Neuronal stem cell (in vitro differentiated cells): ENCODE results near the gene PRPF6.

ENCODE experiments used
- DNase-seq: peaks from one replicate; pipeline ENCODE4 v3.0.0-alpha.2; 2013; ENCODE audit warnings: low spot score
- H2AFZ ChIP-seq: one replicate; pipeline ENCODE4 v1.6.1; 2013; ENCODE audit warnings: mild to moderate bottlenecking, low read length, inconsistent platforms
- H2AK5ac ChIP-seq: 2 replicates; pipeline ENCODE4 v1.6.1; 2013; ENCODE audit warnings: low read depth, mild to moderate bottlenecking, inconsistent platforms, low read length, moderate library complexity, mixed read lengths
- H2BK120ac ChIP-seq: 2 replicates; pipeline ENCODE4 v1.6.1; 2013; ENCODE audit warnings: low read depth, mild to moderate bottlenecking, inconsistent platforms, low read length, moderate library complexity, mixed read lengths
- H2BK12ac ChIP-seq: one replicate; pipeline ENCODE4 v1.6.1; 2013; ENCODE audit warnings: low read length, inconsistent platforms
- H2BK15ac ChIP-seq: 2 replicates; pipeline ENCODE4 v1.6.1; 2013; ENCODE audit warnings: mild to moderate bottlenecking, low read length, inconsistent platforms, mixed read lengths
- H2BK5ac ChIP-seq: one replicate; pipeline ENCODE4 v1.6.1; 2013; ENCODE audit warnings: inconsistent platforms, mild to moderate bottlenecking, low read length, moderate library complexity
- H3K14ac ChIP-seq: one replicate; pipeline ENCODE4 v1.6.1; 2013; ENCODE audit warnings: low read length, inconsistent platforms
- H3K18ac ChIP-seq: 2 replicates; pipeline ENCODE4 v1.6.1; 2013; ENCODE audit warnings: low read length, inconsistent platforms
- H3K23ac ChIP-seq: 2 replicates; pipeline ENCODE4 v1.6.1; 2013; ENCODE audit warnings: low read depth, mild to moderate bottlenecking, mixed read lengths, low read length, inconsistent platforms; ENCODE audit not compliant: poor library complexity
- H3K27ac ChIP-seq: replicated peaks from 3 replicates; pipeline ENCODE4 v1.5.1; 2013; ENCODE audit warnings: low read length, inconsistent platforms
- H3K27me3 ChIP-seq, 3 experiments: 2 replicates each; pipeline ENCODE4 v1.6.1; 2013; ENCODE audit warnings: low read length in 3 of 3, mild to moderate bottlenecking in 2 of 3, inconsistent platforms in 1 of 3, low read depth in 1 of 3, mixed read lengths in 1 of 3, moderate library complexity in 1 of 3; ENCODE audit not compliant: control insufficient read depth in 3 of 3, insufficient read depth in 3 of 3
- H3K36me3 ChIP-seq, 2 donors: replicated peaks in 1 of 2; 2 replicates each; pipeline ENCODE4 v1.6.1; 2013; ENCODE audit warnings: low read length in 2 of 2; ENCODE audit not compliant: control insufficient read depth in 2 of 2, insufficient read depth in 2 of 2
- H3K4ac ChIP-seq: 2 replicates; pipeline ENCODE4 v1.6.1; 2013; ENCODE audit warnings: inconsistent platforms, mild to moderate bottlenecking, low read length, moderate library complexity
- H3K4me1 ChIP-seq, 2 donors: 1 replicate in 1 of 2; 2 replicates in 1 of 2; pipeline ENCODE4 v1.6.1; 2013; ENCODE audit warnings: low read length in 2 of 2, low read depth in 1 of 2; ENCODE audit not compliant: control insufficient read depth in 2 of 2, insufficient read depth in 1 of 2
- H3K4me2 ChIP-seq: one replicate; pipeline ENCODE4 v1.6.1; 2013; ENCODE audit warnings: mild to moderate bottlenecking, low read length, inconsistent platforms; ENCODE audit not compliant: insufficient read depth, poor library complexity, severe bottlenecking
- H3K4me3 ChIP-seq, 2 donors: 2 replicates each; pipeline ENCODE4 v1.5.1; 2013; ENCODE audit warnings: low read length in 2 of 2, mild to moderate bottlenecking in 2 of 2, inconsistent platforms in 1 of 2, moderate library complexity in 1 of 2
- H3K79me1 ChIP-seq: one replicate; pipeline ENCODE4 v1.6.1; 2013; ENCODE audit warnings: low read depth, mild to moderate bottlenecking, inconsistent platforms, low read length, moderate library complexity
- H3K9ac ChIP-seq: one replicate; pipeline ENCODE4 v1.6.1; 2013; ENCODE audit warnings: mild to moderate bottlenecking, low read depth, low read length, inconsistent platforms; ENCODE audit not compliant: poor library complexity
- H3K9me3 ChIP-seq, 2 donors: replicated peaks in 1 of 2; 2 replicates each; pipeline versions ENCODE3 to v1.6.1; 2013; ENCODE audit warnings: low read length in 2 of 2, mild to moderate bottlenecking in 2 of 2, inconsistent platforms in 1 of 2, low read depth in 1 of 2, mixed read lengths in 1 of 2, moderate library complexity in 1 of 2; ENCODE audit not compliant: control insufficient read depth in 2 of 2, insufficient read depth in 1 of 2
- H4K8ac ChIP-seq: one replicate; pipeline ENCODE4 v1.6.1; 2013; ENCODE audit warnings: low read depth, mild to moderate bottlenecking, inconsistent platforms, low read length, moderate library complexity
- H4K91ac ChIP-seq: one replicate; pipeline ENCODE4 v1.6.1; 2013; ENCODE audit warnings: low read length, low read depth, mild to moderate bottlenecking, inconsistent platforms; ENCODE audit not compliant: poor library complexity
- WGBS, 2 donors: extraction: QIAGEN DNeasy Blood & Tissue Kit; methylation state at CpG; one replicate each; pipeline ENCODE4 v1.1.7; 2013; ENCODE audit warnings: missing lambda C conversion rate in 2 of 2, mixed read lengths in 1 of 2; ENCODE audit not compliant: insufficient read length in 2 of 2, insufficient replicate concordance in 1 of 2; ENCODE audit errors: extremely low coverage in 2 of 2; 5-methylcytosine and 5-hydroxymethylcytosine counted together

Gene PRPF6

GRCh38 chr20:64049060-64049877 lies 68.3 kb downstream of the PRPF6 start, which contains the start of gene SOX18:
Gene SOX18, minus strand, starts transcription at chr20:64049639. Its CDS starts 123 bp downstream, at chr20:64049516.
- DNase-seq = no peak
- Histone ChIP-seq H4K91ac (no peak within 1 kb of the TSS), H3K27ac (no peak within 1 kb of the TSS), H3K4ac (peak within 1 kb of the TSS; percentile 37), H4K8ac (no peak within 1 kb of the TSS), H2AFZ (peak within 1 kb of the TSS; percentile 68), H3K9ac (peak within 1 kb of the TSS; percentile 70), H3K18ac (peak within 1 kb of the TSS; percentile 89), H3K4me2 (peak within 1 kb of the TSS; percentile 80), H3K79me1 (no peaks in the 10 kb centered on the region), H2BK15ac (peak within 1 kb of the TSS; percentile 75), H3K36me3 (no peaks in the 10 kb centered on the region), H3K23ac (peak within 1 kb of the TSS; percentile 73), H3K4me3 (peak within 1 kb of the TSS; percentile 33 to 72), H2BK5ac (no peak within 1 kb of the TSS), H3K14ac (peak within 1 kb of the TSS; percentile 99), H3K4me1 (peaks cover 8 to 19% of the 10 kb centered on the region in 2 donors), H3K27me3 (peaks cover 25 to 93% (median 61%) of the 10 kb centered on the region in 3 experiments), H2BK120ac (peak within 1 kb of the TSS; percentile 61), H2AK5ac (peak within 1 kb of the TSS; percentile 99), H3K9me3 (peaks cover 0 to 2% of the 10 kb centered on the region in 2 donors), H2BK12ac (peak within 1 kb of the TSS; percentile 41)
- no CpG with 5 or more reads among the region's 111 CpGs for WGBS, 2 donors

GRCh38 chr20:64049878-64050260 lies 68.9 kb downstream of the PRPF6 start:
- no peak for DNase-seq
- no peak overlapping the region for H4K91ac ChIP-seq
- peaks cover 23 to 87% (median 55%) of the 10 kb centered on the region in 3 experiments for H3K27me3 ChIP-seq
- peak overlapping the region; percentile 99 for H3K14ac ChIP-seq
- peak overlapping the region; percentile 24 for H2BK12ac ChIP-seq
- no peaks in the 10 kb centered on the region for H3K36me3 ChIP-seq
- H2AK5ac ChIP-seq = peak overlapping the region; percentile 99
- peak overlapping the region in 1 of 2 donors; percentile 9 for H3K4me3 ChIP-seq
- peaks cover 12 to 22% of the 10 kb centered on the region in 2 donors for H3K4me1 ChIP-seq
- H3K9ac ChIP-seq = peak overlapping the region; percentile 44
- no peak overlapping the region for H3K4ac ChIP-seq
- peak overlapping the region; percentile 75 for H2BK15ac ChIP-seq
- no peak overlapping the region for H2AFZ ChIP-seq
- no peak overlapping the region for H2BK5ac ChIP-seq
- peak overlapping the region; percentile 89 for H3K18ac ChIP-seq
- H2BK120ac ChIP-seq = no peak overlapping the region
- H4K8ac ChIP-seq = no peak overlapping the region
- peaks cover 0 to 2% of the 10 kb centered on the region in 2 donors for H3K9me3 ChIP-seq
- H3K4me2 ChIP-seq = peak overlapping the region; percentile 18
- no CpG with 5 or more reads among the region's 16 CpGs for WGBS, 2 donors
- H3K27ac ChIP-seq = no peak overlapping the region
- no peaks in the 10 kb centered on the region for H3K79me1 ChIP-seq
- no peak overlapping the region for H3K23ac ChIP-seq

- peaks cover 23 to 81% (median 50%) of the 10 kb centered on the region in 3 experiments for H3K27me3 ChIP-seq
Measured at GRCh38 chr20:64050261-64051032, 69.5 kb downstream of the PRPF6 start.

More at GRCh38 chr20:64050261-64051032, 69.5 kb downstream of the PRPF6 start:
- Histone ChIP-seq H3K4me1 (peaks cover 15 to 22% of the 10 kb centered on the region in 2 donors), H3K4ac (peak overlapping the region; percentile 37), H2BK12ac (peak overlapping the region; percentile 24), H2BK15ac (peak overlapping the region; percentile 75), H3K9ac (no peak overlapping the region), H3K9me3 (peaks cover 0 to 2% of the 10 kb centered on the region in 2 donors), H4K91ac (no peak overlapping the region), H3K36me3 (no peaks in the 10 kb centered on the region), H2BK5ac (peak overlapping the region; percentile 90), H4K8ac (no peak overlapping the region), H3K79me1 (no peaks in the 10 kb centered on the region), H2BK120ac (peak overlapping the region; percentile 61), H3K23ac (peak overlapping the region; percentile 65), H2AFZ (no peak overlapping the region), H3K4me3 (no peak overlapping the region), H3K27ac (no peak overlapping the region), H2AK5ac (peak overlapping the region; percentile 99), H3K4me2 (no peak overlapping the region), H3K18ac (peak overlapping the region; percentile 89), H3K14ac (no peak overlapping the region)
- no CpG with 5 or more reads among the region's 23 CpGs for WGBS, 2 donors
- DNase-seq = no peak
